Retina (tissue), 1 donor: ENCODE measurements around the gene TLL1.

Experiments
- DNase-seq: peaks from one replicate; pipeline ENCODE4 v3.0.0-alpha.2; 2016

Gene TLL1

GRCh38 chr4:165982934-165983333, 109.9 kb downstream of the TLL1 start:
- no peak for DNase-seq

DNA sequence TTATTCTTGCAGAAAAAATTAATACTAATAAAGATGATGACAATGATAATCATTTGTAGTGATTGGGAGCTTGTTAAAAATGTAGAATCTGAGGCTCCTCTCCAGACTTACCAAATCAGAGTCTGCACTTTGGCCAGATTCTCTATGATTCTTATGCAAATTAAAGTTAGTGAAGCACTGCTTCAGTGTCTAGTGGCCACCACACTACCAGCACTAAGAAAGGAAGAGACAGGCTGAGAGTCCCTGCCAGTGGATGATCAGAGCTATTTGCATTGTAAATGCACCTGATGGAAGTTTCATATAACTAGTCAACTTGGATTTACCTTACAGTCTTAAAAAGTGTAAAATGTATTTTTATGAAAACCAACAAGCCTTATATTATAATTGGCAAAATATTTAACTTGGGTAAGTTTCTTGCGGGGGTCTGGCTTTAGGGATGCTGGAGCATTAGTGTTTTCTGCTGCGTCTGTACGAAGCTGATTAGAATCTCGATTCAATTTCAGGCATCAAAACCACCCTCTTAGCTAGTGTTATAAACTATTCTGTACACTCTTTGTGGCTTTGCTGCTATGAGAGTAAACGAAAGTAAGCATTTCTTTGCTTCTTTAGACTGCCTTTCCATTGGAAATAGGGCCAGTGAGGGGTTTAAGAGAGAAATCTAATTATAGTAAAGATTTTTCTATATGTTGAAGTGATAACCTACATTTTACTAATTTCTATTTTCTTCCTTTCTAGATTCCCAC, 114.1 kb downstream of the TLL1 start:
- no peak for DNase-seq

DNA sequence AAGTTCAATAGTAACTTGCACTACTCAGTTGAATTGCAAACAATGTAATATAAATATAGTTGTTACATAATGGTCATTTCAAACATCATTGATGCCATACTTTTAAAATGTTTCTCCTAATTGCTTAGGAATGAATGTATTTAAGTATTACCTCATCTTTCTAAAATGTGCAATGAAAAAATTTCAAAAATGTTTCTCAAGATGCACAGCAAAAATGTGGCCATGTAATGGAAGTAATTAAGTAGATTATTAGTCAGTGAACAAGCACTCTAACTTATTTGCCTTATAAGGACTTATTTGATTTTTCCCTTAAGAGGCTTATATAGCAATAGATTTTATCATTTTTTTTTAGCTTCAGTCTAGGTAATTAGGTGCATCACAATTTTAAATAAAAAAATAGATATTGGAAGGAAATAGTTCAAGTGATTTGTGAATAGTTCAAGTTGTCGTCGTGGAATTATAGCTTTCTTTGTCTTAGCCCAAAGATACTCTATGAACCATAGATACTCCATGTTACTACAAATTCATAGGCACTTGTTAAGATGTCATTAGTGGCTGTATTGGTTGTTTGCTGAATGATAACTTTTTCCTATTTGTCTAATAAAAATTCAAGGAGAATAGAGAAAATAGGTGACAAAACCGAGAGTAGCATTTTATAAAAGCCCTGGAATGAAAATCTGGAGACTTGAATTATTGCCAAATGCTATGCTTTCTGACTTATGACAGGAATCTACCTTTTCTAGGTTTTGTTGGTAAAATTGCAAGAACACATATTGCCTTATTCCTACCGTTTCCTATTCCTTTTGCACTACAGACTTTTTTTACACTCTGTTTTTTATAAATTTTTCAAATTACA, 118.5 kb downstream of the TLL1 start:
- DNase-seq: no peak

DNA sequence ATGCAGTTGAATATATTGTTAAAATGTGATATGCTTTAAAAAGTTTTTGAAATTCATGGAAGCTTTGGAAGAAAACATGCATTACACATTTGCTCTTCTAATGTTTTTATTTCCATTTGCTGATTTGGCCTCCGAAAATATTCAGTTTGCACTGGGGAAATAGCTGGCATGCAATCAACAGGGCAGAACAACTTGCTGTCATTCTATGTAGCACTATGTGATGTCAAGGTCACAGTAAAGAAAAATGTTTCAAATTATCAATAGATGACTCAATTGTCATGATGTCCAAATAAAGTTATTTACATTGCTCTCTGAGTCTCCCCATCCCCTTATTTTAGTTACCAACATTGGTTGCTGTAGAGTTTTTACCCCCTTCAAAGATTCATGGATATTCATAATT, 119.2 kb downstream of the TLL1 start:
- DNase-seq: no peak

- DNase-seq: no peak
Observed at GRCh38 chr4:165994701-165995100, 121.7 kb downstream of the TLL1 start.

DNA sequence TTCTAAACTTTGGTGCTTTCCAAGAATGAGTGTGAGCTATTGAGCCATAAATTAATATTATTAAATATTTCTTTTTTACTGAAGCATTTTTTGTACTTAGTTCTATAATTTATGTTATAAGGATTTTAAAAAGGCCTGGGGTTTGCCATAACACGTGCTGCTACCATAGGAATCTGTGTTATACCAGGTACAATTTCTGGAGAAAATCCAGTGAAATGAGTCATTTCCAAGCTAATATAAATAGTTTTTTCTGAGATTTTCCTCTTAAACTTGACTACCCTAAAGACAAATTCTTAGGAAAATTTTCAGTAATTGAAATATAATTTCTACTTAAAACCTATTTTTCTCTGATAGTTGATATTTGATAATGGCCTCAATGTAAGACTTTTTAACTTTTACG, 130.8 kb downstream of the TLL1 start:
- no peak for DNase-seq

GRCh38 chr4:166006217-166006616, 133.2 kb downstream of the TLL1 start:
- no peak for DNase-seq

DNA sequence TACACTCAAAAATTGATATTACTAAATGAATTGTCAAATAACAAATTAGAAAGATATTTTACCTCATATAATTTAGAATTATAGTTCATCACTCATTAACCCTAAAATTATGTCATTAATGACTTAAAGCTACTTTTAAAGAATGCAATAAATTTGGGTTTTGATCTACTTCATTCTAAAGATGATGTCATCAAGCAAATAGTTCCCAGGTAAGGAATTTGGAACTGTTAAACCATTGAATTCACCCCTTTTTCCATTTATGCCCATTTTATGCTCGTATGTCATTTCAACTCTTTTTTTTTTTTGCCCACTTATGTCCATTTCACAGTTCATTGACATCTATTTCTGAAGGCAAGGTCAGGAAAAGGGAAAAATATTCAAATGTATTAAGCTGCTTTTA, 135.5 kb downstream of the TLL1 start:
- no peak for DNase-seq

DNA sequence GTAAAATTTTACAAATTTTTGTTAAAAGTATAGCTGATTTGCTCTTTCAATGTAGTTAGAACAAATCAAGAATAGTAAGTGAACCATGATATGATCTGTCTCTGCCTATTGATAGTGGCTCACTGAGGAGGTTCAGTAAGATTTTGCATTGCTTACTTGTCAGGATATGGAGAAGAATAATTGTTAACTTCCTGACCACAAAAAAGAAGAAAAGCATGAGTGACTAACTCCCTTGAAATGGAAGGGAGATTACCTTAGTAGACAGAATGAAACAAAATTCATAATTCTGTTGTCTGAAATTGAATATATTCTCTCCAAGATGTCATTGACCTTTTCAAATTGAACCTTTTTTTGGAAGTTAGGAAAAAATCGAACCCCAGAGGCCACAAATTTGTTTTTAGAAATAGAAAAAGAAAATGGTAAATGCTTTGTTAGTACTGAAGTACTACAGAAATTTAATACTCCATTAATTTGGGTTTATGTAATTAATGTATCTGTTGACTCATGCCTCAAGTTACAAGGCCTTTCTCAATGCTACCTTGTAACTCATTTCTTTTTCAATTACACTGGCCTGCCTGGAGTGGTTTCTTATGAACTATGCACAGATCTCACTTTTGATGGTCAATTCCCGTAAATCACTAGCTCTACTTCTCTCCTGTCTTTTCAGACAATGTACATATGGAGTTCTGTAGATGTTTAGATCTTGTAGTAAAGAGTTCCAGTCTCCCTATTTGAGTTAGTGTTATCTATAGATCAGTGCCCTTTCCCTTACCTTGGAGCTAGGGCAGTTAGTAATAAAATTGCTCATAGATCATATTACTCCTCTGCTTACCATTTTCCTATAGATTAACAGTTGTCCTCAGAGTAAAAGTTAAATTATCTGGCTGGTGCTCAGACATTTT, 139.3 kb downstream of the TLL1 start:
- DNase-seq: no peak

DNA sequence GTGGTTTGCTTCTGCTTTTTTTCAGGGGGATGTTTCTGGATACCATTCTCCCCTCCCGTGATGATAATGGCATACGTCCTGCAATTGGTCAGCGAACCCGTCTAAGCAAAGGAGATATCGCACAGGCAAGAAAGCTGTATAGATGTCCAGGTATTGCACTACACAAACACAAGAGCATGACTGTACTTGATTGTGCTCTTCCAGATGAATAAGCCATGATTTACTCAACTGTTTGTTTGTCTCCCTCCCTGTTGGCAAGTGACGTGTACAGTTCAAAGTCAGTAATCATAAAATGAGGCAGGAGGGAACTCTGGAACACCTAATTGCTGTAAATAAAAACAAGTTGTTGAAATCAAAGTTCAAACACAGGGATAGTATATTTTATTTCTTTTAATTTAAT, 141.4 kb downstream of the TLL1 start:
- DNase-seq: no peak

DNA sequence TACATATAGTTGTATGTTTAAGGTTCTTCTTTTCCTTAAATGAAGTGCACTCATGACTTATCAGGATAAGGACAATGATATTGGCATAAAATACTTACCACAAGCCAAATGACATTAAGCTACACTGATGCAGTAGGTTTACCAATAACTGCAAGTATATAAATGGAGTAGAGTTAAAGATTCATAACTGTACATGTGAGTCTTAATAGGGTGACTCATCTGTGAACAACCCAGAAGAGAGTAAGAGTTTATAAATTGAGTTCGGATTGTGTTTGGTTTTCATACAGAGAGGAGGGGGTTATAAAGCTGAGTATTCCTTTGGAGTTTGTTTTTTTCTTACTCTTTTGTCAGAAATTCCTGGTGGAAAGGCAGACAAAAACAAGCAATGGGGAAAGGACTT, 144.8 kb downstream of the TLL1 start:
- DNase-seq: no peak

- DNase-seq: no peak
Observed at GRCh38 chr4:166019441-166020220, 146.6 kb downstream of the TLL1 start.

DNA sequence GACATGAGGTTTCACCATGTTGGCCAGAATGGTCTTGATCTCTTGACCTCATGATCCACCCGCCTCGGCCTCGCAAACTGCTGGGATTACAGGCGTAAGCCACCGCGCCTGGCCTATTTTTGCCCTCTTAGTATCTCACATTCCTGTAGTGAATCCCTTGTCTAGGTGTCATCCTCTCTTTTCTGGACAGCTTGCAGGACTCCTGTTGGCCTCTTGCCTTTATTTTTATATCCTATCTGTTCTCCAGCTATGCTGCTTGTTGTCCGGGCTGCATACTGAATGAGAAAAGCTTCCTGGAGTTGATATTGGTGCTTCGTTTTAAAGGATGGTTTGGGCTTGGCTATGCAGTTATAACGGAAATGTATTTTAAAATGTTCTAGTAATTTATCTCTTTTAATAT, 148.6 kb downstream of the TLL1 start:
- DNase-seq: no peak

DNA sequence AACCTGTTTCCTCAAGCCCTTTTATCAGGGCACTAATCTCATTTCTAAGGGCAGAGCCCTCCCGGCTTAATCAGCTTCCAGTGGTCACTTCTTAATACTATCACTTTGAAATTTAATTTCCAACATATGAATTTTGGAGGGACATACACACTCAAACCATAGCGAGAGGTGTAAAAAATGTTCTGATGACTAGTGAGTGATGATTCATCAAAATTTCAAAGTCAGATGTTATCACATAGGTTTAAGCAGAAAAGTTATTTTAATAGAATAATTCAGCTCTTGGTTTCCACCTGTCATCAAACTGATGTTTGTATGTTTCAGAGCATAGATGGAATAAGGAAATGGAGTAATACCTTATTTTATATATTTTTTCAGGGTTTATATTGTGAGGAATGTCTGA, 161.9 kb downstream of the TLL1 start:
- no peak for DNase-seq

GRCh38 chr4:166039822-166040221, 166.8 kb downstream of the TLL1 start:
- no peak for DNase-seq

DNA sequence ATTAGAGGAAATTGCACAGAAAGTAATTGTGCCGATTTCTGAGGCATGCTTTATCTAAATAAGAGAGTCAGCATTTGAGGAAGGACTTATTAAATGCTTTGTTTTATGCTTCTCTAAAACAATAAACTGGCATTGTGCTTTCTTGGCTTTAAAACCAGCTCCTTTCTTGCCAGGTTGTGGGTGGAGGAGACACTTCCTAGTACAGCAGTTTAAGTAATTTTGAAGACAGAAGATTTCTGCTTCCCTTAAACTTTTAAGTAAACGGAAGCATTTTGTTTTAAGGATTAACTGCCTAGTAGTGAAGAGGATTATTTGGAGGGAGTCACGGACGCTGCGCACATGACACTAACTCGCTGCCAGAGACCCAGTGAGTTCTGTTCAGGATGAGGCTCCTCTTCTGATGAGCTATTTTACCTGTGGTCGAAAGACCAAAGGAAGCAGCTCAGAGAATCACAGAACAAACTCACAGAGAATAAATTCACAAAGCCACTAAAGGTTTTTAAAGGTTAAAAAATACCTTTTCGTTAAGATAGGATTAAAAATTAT, 169.5 kb downstream of the TLL1 start:
- DNase-seq: peak; percentile 9

DNA sequence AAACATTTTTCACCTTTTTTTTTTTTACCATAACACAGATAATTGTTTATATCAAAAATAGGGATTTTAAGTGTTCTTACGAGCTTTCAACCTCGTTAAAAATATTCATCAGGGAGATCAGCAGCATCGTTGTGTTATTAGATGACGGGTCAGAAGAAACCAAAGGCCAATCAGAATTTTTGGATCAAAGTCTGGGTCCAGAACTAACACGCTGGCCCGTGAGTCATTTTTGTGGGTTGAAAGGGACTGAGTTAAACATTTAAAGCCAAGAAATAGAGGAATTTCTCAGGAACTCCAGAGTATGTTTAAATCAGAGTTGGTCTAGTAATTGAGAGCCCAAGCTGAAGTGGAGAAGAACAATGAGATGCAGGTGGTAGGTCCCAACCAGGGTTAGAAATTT, 170.8 kb downstream of the TLL1 start:
- no peak for DNase-seq

DNA sequence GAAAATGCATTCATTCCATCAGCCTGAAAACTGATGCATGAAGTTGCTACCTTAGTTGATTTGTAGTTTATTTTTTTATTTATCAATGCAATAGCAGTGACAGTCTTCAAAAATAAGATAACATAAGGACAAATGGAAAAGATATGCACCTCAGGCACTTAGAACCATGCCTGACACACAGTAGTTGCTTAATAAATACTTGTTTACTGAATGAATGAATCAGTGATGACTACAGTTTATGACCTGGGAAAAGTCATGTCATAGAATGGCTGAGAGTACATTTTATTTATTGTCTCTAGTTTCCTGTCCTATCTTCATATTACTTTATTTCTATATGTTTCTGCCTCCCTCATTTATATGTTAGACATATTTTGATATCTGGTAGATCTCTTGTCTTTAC, 171.8 kb downstream of the TLL1 start:
- no peak for DNase-seq

DNA sequence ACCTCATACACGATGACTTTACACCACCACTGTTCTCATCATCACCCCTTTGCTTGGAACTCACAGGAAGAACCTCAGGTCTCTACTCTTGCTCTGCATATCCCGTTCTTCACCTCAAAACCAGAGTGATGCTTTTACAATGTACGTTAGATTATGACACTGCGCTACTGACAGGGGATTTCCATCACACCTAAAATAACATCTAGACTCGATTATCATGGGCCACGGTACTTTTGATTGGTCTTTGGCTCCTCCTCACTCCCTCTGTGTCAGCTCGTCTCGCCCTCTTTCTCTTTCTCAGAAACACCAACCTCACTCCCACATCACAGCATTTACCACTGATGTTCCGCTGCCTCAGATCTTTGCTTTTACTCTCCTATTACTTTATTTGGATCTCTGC, 172.4 kb downstream of the TLL1 start:
- DNase-seq: no peak

- no peak for DNase-seq
Observed at GRCh38 chr4:166049036-166049435, 176.0 kb downstream of the TLL1 start.

GRCh38 chr4:166064721-166065120, 191.7 kb downstream of the TLL1 start:
- DNase-seq: peak; percentile 20

GRCh38 chr4:166065324-166065723, 192.3 kb downstream of the TLL1 start:
- peak; percentile 21 for DNase-seq
